Upper lobe of left lung (tissue), 4 donors: ENCODE data around the gene ACTR1A.
"Not testable (repeated sequence)": the region's sequence is repeated elsewhere in the genome, so short reads cannot be mapped to it uniquely, and the experiment has no call there.

Experiments
- POLR2A ChIP-seq, 4 donors: fragments of 450-650 bp; IDR thresholded peaks; one replicate each; pipeline ENCODE4 v1.5.1; 2016 to 2017; ENCODE audit warnings: antibody characterized with exemption in 4 of 4, mild to moderate bottlenecking in 2 of 4
- TF ChIP-seq, protein P1 (sequence below), 6 experiments: fragments of 450-650 bp in 4 of 6; fragments of 200-600 bp in 2 of 6; sonication (generic) in 2 of 6; IDR thresholded peaks; one replicate each; pipeline ENCODE4 v1.5.1; 2016 to 2019; ENCODE audit warnings: antibody characterized with exemption in 6 of 6

DNA sequence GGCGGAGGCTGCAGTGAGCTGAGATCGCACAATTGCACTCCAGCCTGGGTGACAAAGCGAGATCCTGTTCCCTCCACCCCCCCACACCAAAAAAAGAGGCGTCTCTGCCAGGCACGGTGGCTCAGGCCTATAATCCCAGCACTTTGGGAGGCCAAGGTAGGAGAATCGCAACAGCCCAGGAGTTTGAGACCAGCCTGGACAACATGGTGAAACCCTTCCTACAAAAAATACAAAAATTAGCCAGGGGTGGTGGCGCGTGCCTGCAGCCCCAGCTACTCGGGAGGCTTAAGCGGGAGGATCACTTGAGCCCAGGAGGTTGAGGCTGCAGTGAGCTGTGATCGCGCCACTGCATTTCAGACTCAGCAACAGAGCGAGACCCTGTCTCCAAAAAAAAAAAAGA is 1.8 kb downstream of the ACTR1A start:
- TF ChIP-seq, protein P1, sequence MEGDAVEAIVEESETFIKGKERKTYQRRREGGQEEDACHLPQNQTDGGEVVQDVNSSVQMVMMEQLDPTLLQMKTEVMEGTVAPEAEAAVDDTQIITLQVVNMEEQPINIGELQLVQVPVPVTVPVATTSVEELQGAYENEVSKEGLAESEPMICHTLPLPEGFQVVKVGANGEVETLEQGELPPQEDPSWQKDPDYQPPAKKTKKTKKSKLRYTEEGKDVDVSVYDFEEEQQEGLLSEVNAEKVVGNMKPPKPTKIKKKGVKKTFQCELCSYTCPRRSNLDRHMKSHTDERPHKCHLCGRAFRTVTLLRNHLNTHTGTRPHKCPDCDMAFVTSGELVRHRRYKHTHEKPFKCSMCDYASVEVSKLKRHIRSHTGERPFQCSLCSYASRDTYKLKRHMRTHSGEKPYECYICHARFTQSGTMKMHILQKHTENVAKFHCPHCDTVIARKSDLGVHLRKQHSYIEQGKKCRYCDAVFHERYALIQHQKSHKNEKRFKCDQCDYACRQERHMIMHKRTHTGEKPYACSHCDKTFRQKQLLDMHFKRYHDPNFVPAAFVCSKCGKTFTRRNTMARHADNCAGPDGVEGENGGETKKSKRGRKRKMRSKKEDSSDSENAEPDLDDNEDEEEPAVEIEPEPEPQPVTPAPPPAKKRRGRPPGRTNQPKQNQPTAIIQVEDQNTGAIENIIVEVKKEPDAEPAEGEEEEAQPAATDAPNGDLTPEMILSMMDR (IDR thresholded peaks at IDR 0.05): not testable (repeated sequence)
- TF ChIP-seq POLR2A (IDR thresholded peaks at IDR 0.05): not testable (repeated sequence)
